SK-N-SH (cell line): ENCODE data around the gene TMEM179.

Experiments
- CTCF ChIP-seq: fragments of 200-600 bp; sonication (generic); IDR thresholded peaks from 2 replicates; pipeline ENCODE4 v1.6.1; 2017; ENCODE audit warnings: antibody characterized with exemption, mild to moderate bottlenecking, moderate library complexity
- EP300 ChIP-seq, 2 experiments: IDR thresholded peaks; 2 replicates each; pipeline versions ENCODE4 v1.4.0 to v1.6.1; 2012; ENCODE audit warnings: borderline replicate concordance in 1 of 2, low read depth in 1 of 2, low read length in 1 of 2
- FOXJ3 ChIP-seq: sonication (generic); formaldehyde crosslinking; IDR thresholded peaks from 2 replicates; pipeline ENCODE4 v1.5.1; 2020; ENCODE audit warnings: mild to moderate bottlenecking, missing genetic modification reagents
- JUND ChIP-seq: IDR thresholded peaks from 2 replicates; pipeline ENCODE4 v1.4.0; 2012
- NFIC ChIP-seq: IDR thresholded peaks from 2 replicates; pipeline ENCODE4 v1.4.0; 2012; ENCODE audit warnings: borderline replicate concordance
- TEAD4 ChIP-seq: IDR thresholded peaks from 2 replicates; pipeline ENCODE4 v1.4.0; 2012; ENCODE audit warnings: mild to moderate bottlenecking, borderline replicate concordance; ENCODE audit not compliant: insufficient read depth
- USF1 ChIP-seq: IDR thresholded peaks from 2 replicates; pipeline ENCODE4 v1.4.0; 2012; ENCODE audit warnings: low read depth, borderline replicate concordance
- YY1 ChIP-seq: IDR thresholded peaks from 2 replicates; pipeline ENCODE4 v1.4.0; 2012; ENCODE audit warnings: low read depth, mild to moderate bottlenecking

- TF ChIP-seq CTCF (no peak), TEAD4 (no peak), NFIC (no peak), USF1 (no peak), FOXJ3 (CRISPR knock-in tag) (no peak), JUND (no peak), EP300 (IDR thresholded peaks at IDR 0.05; ENCODE audit: borderline replicate concordance in 1 of 2, low read depth in 1 of 2, low read length in 1 of 2) (no peak), YY1 (no peak)
These were observed 10.1 kb downstream of the TMEM179 start for GRCh38 chr14:104594310-104595046.
